NCI-H446 treated with DMSO at 0.1 percent for 48 hours (cell line): ENCODE data around the gene TUBE1.
A peak's percentile ranks its signal among the peaks of the same experiment; 100 is the strongest.
"Not testable (repeated sequence)": the region's sequence is repeated elsewhere in the genome, so short reads cannot be mapped to it uniquely, and the experiment has no call there.

Experiments used
- DNase-seq: peaks from one replicate; lab custom pipeline; 2025; lab: John Stamatoyannopoulos, UW

Gene TUBE1

DNA sequence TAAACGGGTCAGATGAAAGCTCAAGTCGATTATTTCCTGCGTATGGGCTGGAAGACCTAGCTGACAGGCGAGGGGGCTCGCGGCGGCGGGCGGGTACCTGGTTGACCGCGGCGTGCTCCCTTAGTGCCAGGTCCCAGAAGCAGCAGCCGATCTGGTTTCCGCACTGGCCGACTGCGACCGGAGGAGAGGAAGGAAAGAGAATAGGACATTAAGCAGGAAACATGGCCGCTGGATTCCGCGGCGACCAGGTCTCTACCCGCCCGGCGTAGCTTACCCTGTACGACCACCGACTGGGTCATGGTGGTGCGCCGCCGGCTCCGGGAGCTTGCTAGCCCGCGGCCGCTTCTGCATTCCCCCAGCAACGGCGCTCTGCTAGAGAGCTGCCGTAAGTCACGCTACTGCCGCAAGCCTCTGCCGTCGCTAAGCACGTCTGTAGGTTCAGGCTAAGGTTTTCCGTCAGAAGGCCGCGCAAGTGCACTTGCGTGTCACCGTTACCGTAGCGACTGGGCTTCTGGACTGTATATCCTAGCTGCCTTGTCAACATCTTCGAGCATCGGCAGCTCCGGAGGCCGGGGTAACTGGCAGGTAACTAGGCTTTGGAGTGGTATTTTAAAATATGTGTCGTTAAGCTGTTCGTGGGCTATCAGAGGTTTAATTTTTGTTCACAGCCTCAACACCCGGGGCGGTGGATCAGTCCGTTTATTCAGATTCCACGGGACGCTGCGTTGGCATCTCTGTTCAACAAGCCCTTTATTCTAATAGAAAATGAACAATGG is at the start of gene TUBE1, which contains the start of gene FAM229B:
Gene TUBE1, minus strand, starts transcription at position 347 of the 776 bp plus-strand sequence. Its CDS starts 48 bp downstream, at position 299.
Gene FAM229B, plus strand, starts transcription at position 456 of the 776 bp plus-strand sequence. CDS start 11,693 bp downstream, outside the sequence.
- peak; percentile 94 for DNase-seq

- DNase-seq = no peak
These were observed 43.6 kb upstream of the TUBE1 start for GRCh38 chr6:112130878-112131277.

DNA sequence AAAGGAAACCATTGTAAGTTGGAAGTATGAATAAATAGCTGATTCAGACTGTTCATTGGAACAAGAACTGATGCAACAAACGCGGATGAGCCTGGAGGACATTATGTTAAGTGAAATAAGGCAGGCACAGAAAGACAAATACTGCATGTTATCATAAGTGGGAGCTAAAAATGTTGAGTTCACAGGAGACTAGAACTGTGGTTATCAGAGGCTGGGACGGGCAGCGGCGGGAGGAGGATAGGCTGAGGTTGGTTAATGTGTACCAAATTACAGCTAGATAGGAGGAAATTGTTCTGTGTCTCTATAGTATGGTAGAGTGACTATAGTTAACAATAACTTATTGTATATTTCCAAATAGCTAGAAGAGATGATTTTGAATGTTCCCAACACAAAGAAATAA is 40.9 kb upstream of the TUBE1 start:
- no peak for DNase-seq

GRCh38 chr6:112123982-112124381 is 36.7 kb upstream of the TUBE1 start:
- no peak for DNase-seq

DNA sequence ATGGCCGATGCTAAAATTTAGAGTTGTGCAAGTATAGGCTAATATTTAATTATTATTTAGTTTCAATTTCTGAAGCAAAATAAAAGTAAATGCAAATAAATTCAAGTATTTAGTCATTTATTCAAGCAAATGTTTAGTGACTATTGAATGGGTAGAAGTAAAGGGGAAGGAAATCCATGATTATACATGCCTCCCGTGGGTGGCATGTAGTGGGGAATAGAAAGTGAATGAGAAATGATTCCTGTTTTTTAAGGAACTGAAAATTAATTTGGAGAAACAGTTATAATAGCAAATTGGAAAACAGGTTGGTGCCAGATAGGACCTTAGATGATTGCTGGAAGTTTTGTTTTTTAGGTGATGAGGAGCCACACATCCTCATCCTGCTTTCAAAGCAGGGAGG is 35.5 kb upstream of the TUBE1 start:
- DNase-seq = no peak

- DNase-seq = no peak
These were observed 30.8 kb upstream of the TUBE1 start for GRCh38 chr6:112118034-112118433.

DNA sequence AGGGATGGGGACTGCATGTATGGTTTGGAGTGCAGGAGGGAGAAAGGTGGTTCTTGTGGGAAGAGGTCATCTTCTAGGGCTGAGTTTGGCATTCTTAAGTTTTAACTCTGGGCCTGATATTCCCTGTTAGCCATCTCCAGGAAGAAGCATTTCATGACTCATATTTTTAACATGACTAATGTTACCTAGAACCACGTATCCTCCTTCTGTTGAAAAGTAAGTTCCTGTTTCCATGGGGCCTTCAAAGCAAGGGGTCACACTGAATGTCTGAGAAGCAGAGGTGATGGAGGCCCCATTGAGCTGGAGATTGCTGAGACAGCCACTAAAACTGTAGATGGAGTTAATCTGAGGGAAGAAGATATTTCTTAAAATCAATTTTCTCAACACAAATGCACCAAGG is 30.3 kb upstream of the TUBE1 start:
- no peak for DNase-seq

- DNase-seq = no peak
These were observed 28.9 kb upstream of the TUBE1 start for GRCh38 chr6:112116221-112116620.

DNA sequence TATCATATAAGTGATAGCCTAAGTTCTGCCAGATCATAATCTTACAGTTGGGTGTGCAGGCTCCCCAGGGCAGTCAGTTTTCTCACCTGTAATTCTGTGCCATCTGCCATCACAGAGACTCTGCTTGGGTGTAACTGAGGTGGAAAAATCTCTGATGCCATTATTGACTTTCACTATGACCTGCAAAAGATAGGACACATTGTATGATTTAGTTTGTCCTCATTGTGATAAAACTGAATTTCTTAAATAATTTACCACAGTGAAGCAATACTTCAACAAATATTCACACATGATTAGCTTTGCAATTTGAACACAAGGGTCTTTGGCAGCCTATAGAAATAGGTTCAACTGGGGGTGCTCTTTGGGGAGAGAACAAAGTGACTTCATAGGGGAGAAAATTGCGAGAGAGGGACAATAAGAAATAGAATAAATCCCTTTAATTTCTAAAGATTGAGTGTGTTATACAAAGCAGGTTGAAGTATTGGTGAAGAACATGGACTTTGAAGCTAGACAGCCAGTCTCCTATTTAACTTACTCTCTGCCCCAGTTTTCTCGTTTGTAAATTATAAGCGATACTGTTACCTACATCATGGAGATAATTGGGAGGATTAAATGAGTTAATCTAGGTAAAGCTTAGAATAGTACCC is 27.4 kb upstream of the TUBE1 start:
- no peak for DNase-seq

DNA sequence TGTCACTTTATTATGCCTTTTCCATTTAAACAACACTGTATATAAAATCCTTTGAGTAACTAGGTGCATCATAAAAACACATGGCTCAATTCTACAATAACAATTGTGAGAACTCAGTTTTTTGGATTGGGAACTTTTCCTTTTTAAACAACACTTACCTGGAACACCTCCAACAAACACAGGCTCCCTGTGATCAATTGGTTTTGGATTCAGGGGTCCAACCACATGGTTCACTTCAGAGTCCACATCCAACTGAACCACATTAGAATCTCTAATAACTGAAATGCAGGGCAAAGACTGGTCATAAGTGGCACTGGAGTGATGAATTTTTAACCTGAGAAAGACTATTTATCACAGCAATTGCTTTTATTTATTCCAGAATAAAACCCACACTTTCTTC is 26.6 kb upstream of the TUBE1 start:
- no peak for DNase-seq

GRCh38 chr6:112113431-112113830 is 26.1 kb upstream of the TUBE1 start:
- no peak for DNase-seq

DNA sequence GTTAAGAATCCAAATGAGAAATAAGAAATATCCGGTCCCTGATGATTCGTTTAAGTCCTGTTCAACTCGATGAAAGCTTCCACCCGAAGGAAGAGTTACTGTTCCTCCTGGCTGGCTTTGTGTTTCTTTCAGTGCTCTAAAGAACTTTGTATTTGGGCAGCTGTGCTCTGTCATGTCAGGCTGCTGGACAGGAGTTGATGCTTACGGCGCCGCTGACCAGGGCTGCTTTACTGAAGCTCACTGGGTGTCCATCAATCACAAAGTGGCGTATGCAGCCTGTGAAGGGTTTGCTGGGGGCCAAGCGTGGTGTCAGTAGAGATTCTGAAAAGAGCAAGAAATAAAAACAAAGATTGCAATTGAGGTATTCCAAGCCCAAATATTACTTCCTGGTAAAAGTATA is 22.0 kb upstream of the TUBE1 start:
- DNase-seq = no peak

GRCh38 chr6:112106562-112106961 is 19.3 kb upstream of the TUBE1 start:
- no peak for DNase-seq

DNA sequence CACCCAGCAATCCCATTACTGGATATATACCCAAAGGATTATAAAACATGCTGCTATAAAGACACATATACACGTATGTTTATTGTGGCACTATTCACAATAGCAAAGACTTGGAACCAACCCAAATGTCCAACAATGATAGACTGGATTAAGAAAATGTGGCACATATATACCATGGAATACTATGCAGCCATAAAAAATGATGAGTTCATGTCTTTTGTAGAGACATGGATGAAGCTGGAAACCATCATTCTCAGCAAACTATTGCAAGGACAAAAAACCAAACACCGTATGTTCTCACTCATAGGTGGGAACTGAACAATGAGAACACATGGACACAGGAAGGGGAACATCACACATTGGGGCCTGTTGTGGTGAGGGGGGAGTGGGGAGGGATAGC is 18.7 kb upstream of the TUBE1 start:
- not testable (repeated sequence) for DNase-seq

DNA sequence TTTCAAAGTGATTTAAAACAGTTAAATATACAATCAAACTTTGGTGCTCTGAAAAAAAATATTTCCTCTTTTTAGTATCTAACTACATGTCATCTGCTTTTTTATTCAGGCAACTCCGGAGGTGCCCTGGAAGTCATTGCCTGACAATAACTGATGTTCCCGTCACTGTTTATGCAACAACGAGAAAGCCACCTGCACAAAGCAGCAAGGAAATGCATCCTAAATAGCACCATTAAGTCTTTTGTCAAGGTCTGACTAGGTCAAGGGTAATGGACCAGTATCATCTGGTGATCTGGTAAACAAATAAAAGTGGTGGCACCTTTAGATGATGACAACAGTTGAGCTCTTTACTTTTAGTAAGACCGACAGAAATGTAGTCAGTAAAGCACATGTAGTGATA is 13.3 kb upstream of the TUBE1 start:
- no peak for DNase-seq

- no peak for DNase-seq
These were observed 9.6 kb upstream of the TUBE1 start for GRCh38 chr6:112096901-112097300.

DNA sequence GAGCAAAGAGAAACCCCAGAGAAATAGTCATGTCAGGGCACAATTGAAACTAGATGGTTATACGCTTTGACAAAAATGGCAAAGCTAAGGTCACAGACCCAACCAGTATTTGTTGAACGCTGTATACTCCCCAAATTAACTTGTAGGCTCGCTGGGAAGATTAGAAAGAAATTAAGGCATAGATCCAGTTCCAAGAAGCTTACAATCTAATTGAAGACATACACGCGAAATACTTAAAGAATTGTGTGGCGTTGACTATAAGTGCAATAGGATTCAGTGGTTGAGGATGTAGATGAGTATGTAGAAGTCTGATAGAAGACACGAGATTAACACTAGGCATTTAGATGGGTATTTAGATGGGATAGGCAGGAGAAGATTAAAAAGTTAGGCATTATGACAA is 634 bp upstream of the TUBE1 start:
- DNase-seq = no peak

GRCh38 chr6:112086744-112087135 is 542 bp downstream of the TUBE1 start:
- no peak for DNase-seq

DNA sequence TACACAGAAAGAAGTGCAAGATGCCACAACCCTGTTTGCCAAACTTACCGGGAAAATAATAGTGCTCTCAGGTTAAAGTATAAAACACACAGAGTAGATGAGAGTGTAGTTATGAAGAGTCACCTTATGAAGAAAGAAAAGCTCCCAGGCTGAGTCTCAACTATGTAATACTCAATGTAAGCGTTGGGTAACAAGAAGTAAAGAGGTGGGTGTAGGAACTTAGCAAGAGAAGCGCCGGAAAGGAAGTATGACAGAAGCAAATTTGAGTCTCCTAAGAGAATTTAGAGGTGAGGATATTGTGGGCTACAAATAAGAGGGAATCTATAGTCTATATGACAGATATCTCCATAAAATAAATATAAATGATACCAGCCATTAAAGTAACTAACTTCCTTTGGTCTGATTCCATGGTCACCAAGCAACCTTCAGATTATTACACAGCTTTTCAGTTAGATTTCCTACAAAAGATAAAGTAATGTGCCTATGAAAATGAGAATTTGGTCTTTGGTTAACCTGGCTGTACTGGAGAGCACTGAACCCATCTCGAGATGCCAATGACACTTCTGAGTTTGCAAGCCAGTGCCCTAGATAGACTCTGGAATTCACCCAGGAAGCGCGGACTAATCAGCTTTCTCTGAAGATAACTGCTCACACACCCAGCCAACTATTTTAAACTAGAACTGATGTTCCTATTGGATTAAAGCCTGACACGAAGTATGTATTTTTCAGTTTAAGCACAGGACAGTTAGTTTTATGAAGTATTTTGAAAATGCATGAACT is 1.8 kb downstream of the TUBE1 start:
- DNase-seq = no peak

- DNase-seq = no peak
These were observed 5.7 kb downstream of the TUBE1 start for GRCh38 chr6:112081569-112081968.

- DNase-seq = no peak
These were observed 20.7 kb downstream of the TUBE1 start for GRCh38 chr6:112066606-112067005.

DNA sequence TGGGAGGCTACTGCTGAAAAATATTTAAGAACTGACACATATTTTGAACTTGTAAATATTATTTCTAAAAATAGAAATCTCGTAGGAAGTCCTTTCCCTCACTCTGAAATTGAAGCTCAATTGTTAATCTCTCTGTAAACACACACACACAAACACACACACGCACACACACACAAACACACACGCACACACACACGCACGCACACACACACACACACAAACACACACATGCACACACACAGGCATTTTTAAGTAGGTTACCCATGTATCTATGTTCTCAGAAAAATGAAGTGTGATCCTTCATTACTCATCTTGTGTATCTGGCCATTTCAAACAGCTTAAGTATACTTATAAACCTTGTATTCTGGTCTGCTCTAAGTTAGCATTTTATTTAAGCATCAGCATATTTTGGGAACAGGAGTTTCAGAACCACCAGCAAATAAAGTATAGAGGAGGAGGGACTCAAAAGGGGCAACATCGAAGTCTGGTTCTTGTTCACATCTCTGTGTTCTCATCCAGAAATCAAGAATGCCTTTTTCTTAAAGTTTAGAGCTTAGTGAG is 21.8 kb downstream of the TUBE1 start:
- DNase-seq = no peak
